GM23338 (cell line): ENCODE results near the gene C1orf74. TPM values are rescaled to one million over a fixed set of nuclear protein-coding genes. Genes with fewer than 3 reads are reported as not detected.

Experiments
- ATAC-seq: fragments of 200-7000 bp; cut with Tn5 transposase; 3 replicates; pipeline ENCODE4 v1.9.1; 2020
- DNase-seq: peaks from one replicate; pipeline ENCODE4 v3.0.0-alpha.2; 2015; ENCODE audit warnings: low spot score
- H2AFZ ChIP-seq: fragments of 200-600 bp; sonication (generic); 2 replicates; pipeline ENCODE4 v1.8.0; 2016; ENCODE audit warnings: antibody characterized with exemption, mild to moderate bottlenecking, moderate library complexity
- H3F3A ChIP-seq: fragments of 200-600 bp; sonication (generic); replicated peaks from 2 replicates; pipeline ENCODE4 v1.8.0; 2017; ENCODE audit warnings: antibody characterized with exemption, mixed run types, low read depth
- H3K27ac ChIP-seq: fragments of 200-600 bp; sonication (generic); 2 replicates; pipeline ENCODE4 v1.6.1; 2016; ENCODE audit warnings: low read depth
- H3K27me3 ChIP-seq: fragments of 200-600 bp; sonication (generic); 2 replicates; pipeline ENCODE4 v1.8.0; 2016; ENCODE audit warnings: mild to moderate bottlenecking, mixed run types, moderate library complexity; ENCODE audit not compliant: insufficient read depth
- H3K36me3 ChIP-seq: fragments of 200-600 bp; sonication (generic); 2 replicates; pipeline ENCODE4 v1.8.0; 2016; ENCODE audit warnings: mild to moderate bottlenecking; ENCODE audit not compliant: insufficient read depth
- H3K4me1 ChIP-seq: fragments of 200-600 bp; sonication (generic); 2 replicates; pipeline ENCODE4 v1.8.0; 2016; ENCODE audit warnings: mild to moderate bottlenecking, moderate library complexity; ENCODE audit not compliant: insufficient read depth
- H3K4me2 ChIP-seq: fragments of 200-600 bp; sonication (generic); 2 replicates; pipeline ENCODE4 v1.7.1; 2017; ENCODE audit warnings: mixed run types
- H3K4me3 ChIP-seq: fragments of 200-600 bp; sonication (generic); 2 replicates; pipeline ENCODE4 v1.6.1; 2016; ENCODE audit warnings: mixed run types
- H3K79me2 ChIP-seq: fragments of 200-600 bp; sonication (generic); replicated peaks from 2 replicates; pipeline ENCODE4 v1.8.0; 2017; ENCODE audit warnings: mild to moderate bottlenecking; ENCODE audit not compliant: insufficient read depth
- H3K9me2 ChIP-seq: fragments of 200-600 bp; sonication (generic); 2 replicates; pipeline ENCODE4 v1.8.0; 2017; ENCODE audit not compliant: insufficient read depth
- H4K20me1 ChIP-seq: fragments of 200-600 bp; sonication (generic); replicated peaks from 2 replicates; pipeline ENCODE4 v1.8.0; 2017; ENCODE audit warnings: mild to moderate bottlenecking; ENCODE audit not compliant: insufficient read depth
- H3K27ac Mint-ChIP-seq: 2 replicates; pipeline ENCODE4 v1.8.0; 2020; ENCODE audit warnings: inconsistent platforms, mild to moderate bottlenecking, moderate library complexity, mixed read lengths
- H3K27me3 Mint-ChIP-seq: 3 replicates; pipeline ENCODE4 v1.8.0; 2022; ENCODE audit warnings: low read depth, mild to moderate bottlenecking, moderate library complexity, mixed read lengths, inconsistent platforms; ENCODE audit not compliant: insufficient read depth, poor library complexity
- H3K36me3 Mint-ChIP-seq: 3 replicates; pipeline ENCODE4 v1.8.0; 2021; ENCODE audit warnings: low read depth, mild to moderate bottlenecking, inconsistent platforms, moderate library complexity, mixed read lengths
- H3K4me1 Mint-ChIP-seq: 3 replicates; pipeline ENCODE4 v1.8.0; 2020; ENCODE audit warnings: mild to moderate bottlenecking, inconsistent platforms, mixed read lengths
- H3K4me3 Mint-ChIP-seq: 3 replicates; pipeline ENCODE4 v1.8.0; 2021; ENCODE audit warnings: moderate library complexity, mild to moderate bottlenecking, inconsistent platforms, mixed read lengths
- H3K9me3 Mint-ChIP-seq: 3 replicates; pipeline ENCODE4 v1.8.0; 2020; ENCODE audit warnings: moderate library complexity, mild to moderate bottlenecking, inconsistent platforms, mixed read lengths
- CTCF ChIP-seq, 2 experiments: fragments of 200-600 bp in 1 of 2; sonication (generic) in 1 of 2; conservative IDR thresholded peaks; 2 replicates each; pipeline versions ENCODE4 v1.5.1 to v1.6.1; 2016 to 2017; ENCODE audit warnings: antibody characterized with exemption in 2 of 2, low read depth in 2 of 2, mild to moderate bottlenecking in 2 of 2, moderate library complexity in 1 of 2
- EZH2phosphoT487 ChIP-seq: fragments of 200-600 bp; sonication (generic); IDR thresholded peaks from one replicate; pipeline ENCODE4 v1.8.1; 2018; ENCODE audit warnings: antibody characterized with exemption; ENCODE audit not compliant: unreplicated experiment
- JUNB ChIP-seq: IDR thresholded peaks from one replicate; pipeline ENCODE4 v1.6.1; 2016; ENCODE audit warnings: antibody characterized with exemption; ENCODE audit not compliant: unreplicated experiment
- NANOG ChIP-seq: IDR thresholded peaks from 2 replicates; pipeline ENCODE4 v1.6.1; 2016; ENCODE audit warnings: antibody characterized with exemption, borderline replicate concordance
- POLR2AphosphoS5 ChIP-seq: IDR thresholded peaks from 2 replicates; pipeline ENCODE4 v1.6.1; 2016; ENCODE audit warnings: antibody characterized with exemption, low read depth
- REST ChIP-seq: IDR thresholded peaks from one replicate; pipeline ENCODE4 v1.6.1; 2018; ENCODE audit warnings: antibody characterized with exemption; ENCODE audit not compliant: unreplicated experiment
- ZNF114 ChIP-seq: fragments of 250-450 bp; sonication (Bioruptor Pico); IDR thresholded peaks from 2 replicates; pipeline ENCODE4 v1.5.0; 2020; ENCODE audit warnings: mild to moderate bottlenecking, moderate library complexity
- ZNF331 ChIP-seq: fragments of 250-450 bp; sonication (Bioruptor Pico); IDR thresholded peaks from 2 replicates; pipeline ENCODE4 v1.5.0; 2020; ENCODE audit warnings: low read depth, mild to moderate bottlenecking, moderate library complexity
- polyA plus RNA-seq: library from polyadenylated mRNA; unstranded; fragments of >200 nt; fragmentation: Nextera tagmentation; extraction: Ambion mirVana; gene quantifications from 2 replicates; pipeline ENCODE4 v1.2.1, GENCODE V29; 2016
- total RNA-seq: library from RNA; depleted of rRNA; stranded (reverse); fragments of >200 nt; shearing (Covaris generic); gene quantifications from 2 replicates; pipeline ENCODE4 v1.2.3, GENCODE V29; 2014
- TF ChIP-seq, protein P1 (sequence below): fragments of 250-450 bp; sonication (Bioruptor Pico); IDR thresholded peaks from 2 replicates; pipeline ENCODE4 v1.5.0; 2020; ENCODE audit warnings: mild to moderate bottlenecking, moderate library complexity

Gene C1orf74
- total and polyA plus RNA-seq, 2 experiments from 2014 or later = 2.8 to 3.9 TPM

GRCh38 chr1:209741889-209742288 lies 42.5 kb downstream of the C1orf74 start:
- H3K27ac Mint-ChIP-seq = no peak overlapping the region
- no peak overlapping the region for H2AFZ ChIP-seq
- H3K27me3 Mint-ChIP-seq = peaks cover 2% of the 10 kb centered on the region

More at GRCh38 chr1:209741889-209742288, 42.5 kb downstream of the C1orf74 start:
- Histone ChIP-seq H3K4me3 (no peak overlapping the region), H3K36me3 (no peaks in the 10 kb centered on the region), H3K4me1 (no peaks in the 10 kb centered on the region), H3K4me2 (no peak overlapping the region), H3F3A (no peaks in the 10 kb centered on the region), H3K27ac (no peak overlapping the region), H4K20me1 (no peaks in the 10 kb centered on the region), H3K9me2 (no peaks in the 10 kb centered on the region), H3K79me2 (no peaks in the 10 kb centered on the region), H3K27me3 (peaks cover 8% of the 10 kb centered on the region)
- Mint-ChIP-seq H3K4me1 (no peaks in the 10 kb centered on the region; the same call in 2 of the 3 replicates), H3K4me3 (no peak overlapping the region), H3K9me3 (no peaks in the 10 kb centered on the region), H3K36me3 (no peaks in the 10 kb centered on the region)
- TF ChIP-seq EZH2phosphoT487 (no peak), REST (no peak), POLR2AphosphoS5 (no peak), NANOG (no peak), CTCF (conservative IDR thresholded peaks at IDR 0.05; ENCODE audit: low read depth in 2 of 2) (no peak), ZNF331 (no peak), ZNF114 (no peak), JUNB (no peak)
- TF ChIP-seq, protein P1, sequence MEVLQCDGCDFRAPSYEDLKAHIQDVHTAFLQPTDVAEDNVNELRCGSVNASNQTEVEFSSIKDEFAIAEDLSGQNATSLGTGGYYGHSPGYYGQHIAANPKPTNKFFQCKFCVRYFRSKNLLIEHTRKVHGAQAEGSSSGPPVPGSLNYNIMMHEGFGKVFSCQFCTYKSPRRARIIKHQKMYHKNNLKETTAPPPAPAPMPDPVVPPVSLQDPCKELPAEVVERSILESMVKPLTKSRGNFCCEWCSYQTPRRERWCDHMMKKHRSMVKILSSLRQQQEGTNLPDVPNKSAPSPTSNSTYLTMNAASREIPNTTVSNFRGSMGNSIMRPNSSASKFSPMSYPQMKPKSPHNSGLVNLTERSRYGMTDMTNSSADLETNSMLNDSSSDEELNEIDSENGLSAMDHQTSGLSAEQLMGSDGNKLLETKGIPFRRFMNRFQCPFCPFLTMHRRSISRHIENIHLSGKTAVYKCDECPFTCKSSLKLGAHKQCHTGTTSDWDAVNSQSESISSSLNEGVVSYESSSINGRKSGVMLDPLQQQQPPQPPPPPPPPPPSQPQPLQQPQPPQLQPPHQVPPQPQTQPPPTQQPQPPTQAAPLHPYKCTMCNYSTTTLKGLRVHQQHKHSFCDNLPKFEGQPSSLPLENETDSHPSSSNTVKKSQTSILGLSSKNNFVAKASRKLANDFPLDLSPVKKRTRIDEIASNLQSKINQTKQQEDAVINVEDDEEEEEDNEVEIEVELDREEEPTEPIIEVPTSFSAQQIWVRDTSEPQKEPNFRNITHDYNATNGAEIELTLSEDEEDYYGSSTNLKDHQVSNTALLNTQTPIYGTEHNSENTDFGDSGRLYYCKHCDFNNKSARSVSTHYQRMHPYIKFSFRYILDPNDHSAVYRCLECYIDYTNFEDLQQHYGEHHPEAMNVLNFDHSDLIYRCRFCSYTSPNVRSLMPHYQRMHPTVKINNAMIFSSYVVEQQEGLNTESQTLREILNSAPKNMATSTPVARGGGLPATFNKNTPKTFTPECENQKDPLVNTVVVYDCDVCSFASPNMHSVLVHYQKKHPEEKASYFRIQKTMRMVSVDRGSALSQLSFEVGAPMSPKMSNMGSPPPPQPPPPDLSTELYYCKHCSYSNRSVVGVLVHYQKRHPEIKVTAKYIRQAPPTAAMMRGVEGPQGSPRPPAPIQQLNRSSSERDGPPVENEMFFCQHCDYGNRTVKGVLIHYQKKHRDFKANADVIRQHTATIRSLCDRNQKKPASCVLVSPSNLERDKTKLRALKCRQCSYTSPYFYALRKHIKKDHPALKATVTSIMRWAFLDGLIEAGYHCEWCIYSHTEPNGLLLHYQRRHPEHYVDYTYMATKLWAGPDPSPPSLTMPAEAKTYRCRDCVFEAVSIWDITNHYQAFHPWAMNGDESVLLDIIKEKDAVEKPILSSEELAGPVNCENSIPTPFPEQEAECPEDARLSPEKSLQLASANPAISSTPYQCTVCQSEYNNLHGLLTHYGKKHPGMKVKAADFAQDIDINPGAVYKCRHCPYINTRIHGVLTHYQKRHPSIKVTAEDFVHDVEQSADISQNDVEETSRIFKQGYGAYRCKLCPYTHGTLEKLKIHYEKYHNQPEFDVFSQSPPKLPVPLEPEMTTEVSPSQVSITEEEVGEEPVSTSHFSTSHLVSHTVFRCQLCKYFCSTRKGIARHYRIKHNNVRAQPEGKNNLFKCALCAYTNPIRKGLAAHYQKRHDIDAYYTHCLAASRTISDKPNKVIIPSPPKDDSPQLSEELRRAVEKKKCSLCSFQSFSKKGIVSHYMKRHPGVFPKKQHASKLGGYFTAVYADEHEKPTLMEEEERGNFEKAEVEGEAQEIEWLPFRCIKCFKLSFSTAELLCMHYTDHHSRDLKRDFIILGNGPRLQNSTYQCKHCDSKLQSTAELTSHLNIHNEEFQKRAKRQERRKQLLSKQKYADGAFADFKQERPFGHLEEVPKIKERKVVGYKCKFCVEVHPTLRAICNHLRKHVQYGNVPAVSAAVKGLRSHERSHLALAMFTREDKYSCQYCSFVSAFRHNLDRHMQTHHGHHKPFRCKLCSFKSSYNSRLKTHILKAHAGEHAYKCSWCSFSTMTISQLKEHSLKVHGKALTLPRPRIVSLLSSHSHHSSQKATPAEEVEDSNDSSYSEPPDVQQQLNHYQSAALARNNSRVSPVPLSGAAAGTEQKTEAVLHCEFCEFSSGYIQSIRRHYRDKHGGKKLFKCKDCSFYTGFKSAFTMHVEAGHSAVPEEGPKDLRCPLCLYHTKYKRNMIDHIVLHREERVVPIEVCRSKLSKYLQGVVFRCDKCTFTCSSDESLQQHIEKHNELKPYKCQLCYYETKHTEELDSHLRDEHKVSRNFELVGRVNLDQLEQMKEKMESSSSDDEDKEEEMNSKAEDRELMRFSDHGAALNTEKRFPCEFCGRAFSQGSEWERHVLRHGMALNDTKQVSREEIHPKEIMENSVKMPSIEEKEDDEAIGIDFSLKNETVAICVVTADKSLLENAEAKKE (CRISPR knock-in tag) = no peak
- no peak for ATAC-seq
- no peak for DNase-seq
